Tibial nerve (tissue), 4 donors: ENCODE data around the gene MYRF.

Experiments used
- EP300 ChIP-seq, 2 donors: sonication (generic); formaldehyde crosslinking; IDR thresholded peaks; one replicate each; pipeline ENCODE4 v1.6.1; 2017; ENCODE audit warnings: antibody characterized with exemption in 2 of 2, mild to moderate bottlenecking in 1 of 2
- POLR2A ChIP-seq, 2 donors: fragments of 450-650 bp; IDR thresholded peaks; one replicate each; pipeline ENCODE4 v1.6.1; 2017; ENCODE audit warnings: antibody characterized with exemption in 2 of 2, mild to moderate bottlenecking in 2 of 2, moderate library complexity in 2 of 2
- TF ChIP-seq, protein P1 (sequence below), 5 experiments: fragments of 200-600 bp in 3 of 5; fragments of 450-650 bp in 2 of 5; sonication (generic) in 3 of 5; IDR thresholded peaks; one replicate each; pipeline ENCODE4 v1.5.1; 2016 to 2019; ENCODE audit warnings: antibody characterized with exemption in 5 of 5, mild to moderate bottlenecking in 3 of 5, moderate library complexity in 2 of 5

DNA sequence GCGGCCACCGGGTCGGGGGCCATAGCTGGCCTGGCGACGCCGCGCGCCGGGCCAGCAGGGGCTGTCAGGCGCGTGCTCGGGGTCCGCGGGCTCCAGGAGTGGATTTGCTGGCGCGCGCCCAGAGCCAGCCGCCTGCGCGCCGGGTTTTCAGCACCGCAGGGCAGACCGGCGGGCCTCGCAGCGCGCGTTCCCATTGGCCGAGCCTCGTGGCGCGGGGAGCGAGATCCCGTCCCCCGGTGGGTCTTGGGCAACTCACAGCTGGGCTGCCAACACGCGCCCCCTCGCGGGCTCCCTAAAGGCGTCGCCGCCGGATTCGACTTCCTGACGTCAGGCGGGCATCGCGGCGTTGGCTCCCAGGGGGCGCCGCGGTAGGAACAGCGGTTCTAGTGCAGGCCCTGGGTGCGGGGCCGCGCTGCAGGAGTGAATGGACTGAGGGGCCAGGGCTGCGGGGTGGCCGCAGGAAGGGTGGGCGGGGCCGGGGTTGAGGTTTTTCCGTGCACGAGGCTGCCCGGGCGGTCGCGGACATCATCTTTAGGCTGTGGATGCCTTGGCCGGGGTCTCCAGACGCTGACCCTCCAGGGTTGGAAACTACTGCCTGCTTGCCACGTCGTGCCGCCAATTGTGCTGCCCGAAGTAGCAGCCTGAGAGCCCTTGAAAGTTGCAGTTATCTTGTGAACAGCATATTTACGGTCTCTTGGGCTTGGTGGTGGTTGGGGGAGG lies 64.5 kb downstream of the MYRF start, which contains the start of gene FADS1:
- peak; percentile 75 to 79 for TF ChIP-seq POLR2A (IDR thresholded peaks at IDR 0.05)
- TF ChIP-seq, protein P1, sequence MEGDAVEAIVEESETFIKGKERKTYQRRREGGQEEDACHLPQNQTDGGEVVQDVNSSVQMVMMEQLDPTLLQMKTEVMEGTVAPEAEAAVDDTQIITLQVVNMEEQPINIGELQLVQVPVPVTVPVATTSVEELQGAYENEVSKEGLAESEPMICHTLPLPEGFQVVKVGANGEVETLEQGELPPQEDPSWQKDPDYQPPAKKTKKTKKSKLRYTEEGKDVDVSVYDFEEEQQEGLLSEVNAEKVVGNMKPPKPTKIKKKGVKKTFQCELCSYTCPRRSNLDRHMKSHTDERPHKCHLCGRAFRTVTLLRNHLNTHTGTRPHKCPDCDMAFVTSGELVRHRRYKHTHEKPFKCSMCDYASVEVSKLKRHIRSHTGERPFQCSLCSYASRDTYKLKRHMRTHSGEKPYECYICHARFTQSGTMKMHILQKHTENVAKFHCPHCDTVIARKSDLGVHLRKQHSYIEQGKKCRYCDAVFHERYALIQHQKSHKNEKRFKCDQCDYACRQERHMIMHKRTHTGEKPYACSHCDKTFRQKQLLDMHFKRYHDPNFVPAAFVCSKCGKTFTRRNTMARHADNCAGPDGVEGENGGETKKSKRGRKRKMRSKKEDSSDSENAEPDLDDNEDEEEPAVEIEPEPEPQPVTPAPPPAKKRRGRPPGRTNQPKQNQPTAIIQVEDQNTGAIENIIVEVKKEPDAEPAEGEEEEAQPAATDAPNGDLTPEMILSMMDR (IDR thresholded peaks at IDR 0.05) = peak; percentile 43 to 75 (median 68)
- peak; percentile 55 to 88 for TF ChIP-seq EP300 (IDR thresholded peaks at IDR 0.05)
